BLaER1 treated with 17β-estradiol and CSF1 and Interleukin-3, amounts not matched to agents 10 nM and 100 nM (cell line): ENCODE data around the gene URAD.
"Not testable (repeated sequence)": the region's sequence is repeated elsewhere in the genome, so short reads cannot be mapped to it uniquely, and the experiment has no call there.

ENCODE experiments used
- H3K27ac ChIP-seq, 11 experiments: shearing (Covaris generic); formaldehyde crosslinking; 2 replicates each; pipeline ENCODE4 v1.8.1; 2022
- H3K27me3 ChIP-seq, 11 experiments: shearing (Covaris generic); formaldehyde crosslinking; 2 replicates each; pipeline ENCODE4 v1.8.1; 2022
- H3K36me3 ChIP-seq, 11 experiments: shearing (Covaris generic); formaldehyde crosslinking; 2 replicates each; pipeline ENCODE4 v1.8.1; 2022
- H3K4me1 ChIP-seq, 10 experiments: shearing (Covaris generic); formaldehyde crosslinking; 2 replicates each; pipeline ENCODE4 v1.8.1; 2022
- H3K4me2 ChIP-seq, 11 experiments: shearing (Covaris generic); formaldehyde crosslinking; 2 replicates each; pipeline ENCODE4 v1.8.1; 2022
- H3K4me3 ChIP-seq, 10 experiments: shearing (Covaris generic); formaldehyde crosslinking; 2 replicates each; pipeline ENCODE4 v1.8.1; 2022
- H3K9ac ChIP-seq, 11 experiments: shearing (Covaris generic); formaldehyde crosslinking; 2 replicates each; pipeline ENCODE4 v1.8.1; 2022
- H3K9me3 ChIP-seq, 11 experiments: shearing (Covaris generic); formaldehyde crosslinking; replicated peaks in 1 of 11; 2 replicates each; pipeline ENCODE4 v1.8.1; 2022
- H4K20me1 ChIP-seq, 11 experiments: shearing (Covaris generic); formaldehyde crosslinking; 2 replicates each; pipeline ENCODE4 v1.8.1; 2022
- Cebpa-rat ChIP-seq, 11 experiments: shearing (Covaris generic); IDR thresholded peaks; 2 replicates each; pipeline ENCODE4 v1.8.1; 2022

Gene URAD

GRCh38 chr13:27965740-27966640 is 22.5 kb downstream of the URAD start:
- no peak overlapping the region for H3K4me3 ChIP-seq

DNA sequence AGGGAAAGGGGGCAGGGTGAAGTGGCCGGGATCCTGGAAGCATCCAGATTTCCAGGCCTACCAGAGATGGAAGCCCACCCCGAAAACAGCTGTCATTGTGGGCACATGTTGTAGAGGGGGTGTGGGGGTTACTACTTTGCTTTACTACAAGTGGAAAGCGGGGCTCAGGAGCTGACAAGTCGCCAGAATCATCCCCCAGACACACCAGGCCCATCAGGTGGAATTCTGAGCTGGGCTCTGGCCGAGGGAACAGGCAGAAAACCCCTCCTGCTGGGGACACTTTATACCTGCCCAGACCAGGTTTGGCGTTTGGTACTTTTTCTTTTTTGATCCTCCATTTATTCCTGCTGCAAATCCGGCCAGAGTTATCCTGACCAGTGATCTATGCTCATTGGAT is 23.2 kb downstream of the URAD start:
- Histone ChIP-seq H4K20me1 (peaks cover 0 to 91% (median 54%) of the 10 kb centered on the region in 11 experiments; a peak in 17 of 22 replicates), H3K4me2 (no peak overlapping the region), H3K9me3 (peaks cover 0 to 28% (median 11%) of the 10 kb centered on the region in 11 experiments; a peak in 10 of 22 replicates), H3K27ac (no peak overlapping the region), H3K4me3 (no peak overlapping the region), H3K4me1 (peaks cover 7 to 34% (median 12%) of the 10 kb centered on the region in 10 experiments; a peak in 10 of 20 replicates), H3K9ac (no peak overlapping the region), H3K36me3 (no peaks in the 10 kb centered on the region), H3K27me3 (peaks cover 100% of the 10 kb centered on the region in 11 experiments)
- no peak for TF ChIP-seq Cebpa-rat (IDR thresholded peaks at IDR 0.05)

More at GRCh38 chr13:27965740-27966640, 22.5 kb downstream of the URAD start:
- Histone ChIP-seq H3K27me3 (peaks cover 100% of the 10 kb centered on the region in 11 experiments), H3K4me1 (peaks cover 1 to 27% (median 5%) of the 10 kb centered on the region in 10 experiments; a peak in 9 of 20 replicates), H3K9ac (no peak overlapping the region), H4K20me1 (peaks cover 0 to 91% (median 48%) of the 10 kb centered on the region in 11 experiments; a peak in 17 of 22 replicates), H3K9me3 (peaks cover 0 to 31% (median 11%) of the 10 kb centered on the region in 11 experiments; a peak in 10 of 22 replicates), H3K4me2 (0 out of 22 replicates have a peak overlapping the region, but pooled peaks of 1 of the 11 experiments have one; percentile 34), H3K27ac (no peak overlapping the region), H3K36me3 (no peaks in the 10 kb centered on the region)
- TF ChIP-seq Cebpa-rat (IDR thresholded peaks at IDR 0.05), result no peak

DNA sequence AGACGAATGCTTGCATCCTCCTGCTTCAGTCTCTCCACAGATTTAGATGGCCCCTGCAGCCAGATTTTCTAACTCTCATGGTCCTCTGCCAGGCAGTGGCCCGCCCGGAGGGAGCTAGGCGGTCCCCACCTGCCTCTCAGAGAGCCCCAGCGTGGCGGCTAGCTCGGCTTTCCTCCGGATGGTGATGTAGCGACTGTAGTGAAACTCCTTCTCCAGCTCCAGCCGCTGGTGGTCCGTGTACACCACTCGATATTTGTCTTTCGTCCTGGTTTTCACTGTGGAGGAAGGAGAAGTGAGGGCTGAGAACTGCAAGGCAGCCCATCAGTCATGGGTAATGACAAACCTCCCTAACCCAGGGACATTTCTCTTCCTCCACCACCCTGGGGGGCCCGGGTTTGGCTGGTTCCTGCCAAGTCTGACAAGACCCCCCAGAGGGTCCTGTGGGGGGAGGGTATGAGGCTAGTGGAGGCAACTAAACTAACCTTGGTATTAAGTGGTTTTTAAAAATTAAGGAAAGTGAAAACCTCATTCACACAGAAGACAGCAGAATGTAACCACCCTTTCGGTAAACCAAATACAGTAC is 23.7 kb downstream of the URAD start:
- Histone ChIP-seq H3K27ac (no peak overlapping the region), H3K27me3 (peaks cover 100% of the 10 kb centered on the region in 11 experiments), H4K20me1 (peaks cover 0 to 92% (median 57%) of the 10 kb centered on the region in 11 experiments; a peak in 17 of 22 replicates), H3K4me3 (no peak overlapping the region), H3K4me2 (no peak overlapping the region), H3K9me3 (peaks cover 0 to 27% (median 11%) of the 10 kb centered on the region in 11 experiments; a peak in 10 of 22 replicates), H3K9ac (no peak overlapping the region), H3K36me3 (no peaks in the 10 kb centered on the region), H3K4me1 (peaks cover 7 to 35% (median 13%) of the 10 kb centered on the region in 10 experiments; a peak in 10 of 20 replicates)
- no peak for TF ChIP-seq Cebpa-rat (IDR thresholded peaks at IDR 0.05)

DNA sequence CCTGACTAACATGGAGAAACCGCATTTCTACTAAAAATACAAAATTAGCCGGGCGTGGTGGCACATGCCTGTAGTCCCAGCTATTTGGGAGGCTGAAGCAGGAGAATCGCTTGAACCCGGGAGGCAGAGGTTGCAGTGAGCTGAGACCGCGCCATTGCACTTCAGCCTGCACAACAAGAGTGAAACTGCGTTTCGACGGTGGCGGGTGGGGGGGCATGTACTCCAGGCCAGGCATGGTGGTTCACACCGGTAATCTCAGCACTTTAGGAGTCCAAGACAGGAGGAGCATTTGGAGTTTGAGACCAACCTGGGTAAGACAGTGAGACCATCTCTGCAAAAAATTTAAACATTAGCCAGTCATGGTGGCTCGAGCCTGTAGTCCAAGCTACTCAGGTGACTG is 24.3 kb downstream of the URAD start:
- peaks cover 100% of the 10 kb centered on the region in 11 experiments for H3K27me3 ChIP-seq
- not testable (repeated sequence) for H3K4me3 ChIP-seq

GRCh38 chr13:27963491-27963890 is 25.0 kb downstream of the URAD start:
- no peak for TF ChIP-seq Cebpa-rat (IDR thresholded peaks at IDR 0.05)
- peaks cover 0 to 16% (median 4%) of the 10 kb centered on the region in 11 experiments; a peak in 10 of 22 replicates for H3K9me3 ChIP-seq
- H3K36me3 ChIP-seq, result no peaks in the 10 kb centered on the region
- no peak overlapping the region for H3K4me2 ChIP-seq
- H4K20me1 ChIP-seq, result peaks cover 0 to 82% (median 45%) of the 10 kb centered on the region in 11 experiments; a peak in 17 of 22 replicates
- no peak overlapping the region for H3K9ac ChIP-seq
- no peak overlapping the region for H3K27ac ChIP-seq
- peaks cover 7 to 30% (median 12%) of the 10 kb centered on the region in 10 experiments; a peak in 10 of 20 replicates for H3K4me1 ChIP-seq
- H3K27me3 ChIP-seq, result peaks cover 100% of the 10 kb centered on the region in 11 experiments
- no peak overlapping the region for H3K4me3 ChIP-seq

More for the DNA sequence above, 24.3 kb downstream of the URAD start:
- peaks cover 0 to 89% (median 52%) of the 10 kb centered on the region in 11 experiments; a peak in 17 of 22 replicates for H4K20me1 ChIP-seq
- H3K36me3 ChIP-seq, H3K27ac ChIP-seq, H3K9ac ChIP-seq, H3K4me2 ChIP-seq: not testable (repeated sequence)
- peaks cover 0 to 23% (median 10%) of the 10 kb centered on the region in 11 experiments; a peak in 10 of 22 replicates for H3K9me3 ChIP-seq
- peaks cover 7 to 35% (median 13%) of the 10 kb centered on the region in 10 experiments; a peak in 10 of 20 replicates for H3K4me1 ChIP-seq

GRCh38 chr13:27962982-27963381 is 25.5 kb downstream of the URAD start:
- no peak overlapping the region for H3K4me3 ChIP-seq
- peaks cover 7 to 25% (median 12%) of the 10 kb centered on the region in 10 experiments; a peak in 10 of 20 replicates for H3K4me1 ChIP-seq

DNA sequence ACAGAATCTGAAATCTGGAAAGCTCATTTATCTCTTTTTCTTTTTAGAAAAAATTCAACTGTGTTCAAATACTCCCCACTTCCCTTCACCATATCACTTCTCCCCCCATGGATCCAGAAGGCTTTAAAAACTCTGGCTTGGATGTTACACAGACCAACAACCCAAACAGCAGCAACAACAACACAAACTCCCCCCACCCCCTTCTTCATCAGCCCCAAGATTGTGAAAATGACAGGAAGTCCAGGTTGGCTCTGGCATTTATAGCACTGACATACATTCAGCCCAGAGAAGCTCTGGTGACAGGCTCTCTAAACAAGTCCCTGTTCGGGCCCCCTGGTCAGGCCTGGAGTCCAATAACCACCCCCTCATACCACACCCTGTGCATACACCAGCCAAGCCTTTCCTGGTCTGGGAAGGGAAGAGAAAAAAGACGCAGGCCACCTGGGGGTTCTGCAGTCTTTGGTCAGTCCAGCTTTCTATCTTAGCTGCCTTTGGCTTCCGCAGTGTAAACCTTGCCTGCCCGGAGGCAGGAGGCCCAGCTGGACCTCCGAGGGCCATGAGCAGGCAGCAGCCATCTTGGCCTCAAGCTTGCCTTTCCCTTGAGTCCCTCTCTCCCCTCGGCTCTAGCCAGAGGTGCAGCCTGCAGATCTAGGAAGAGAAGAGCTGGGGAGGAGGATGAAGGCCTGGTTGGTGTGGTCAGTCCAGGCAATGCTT is 26.2 kb downstream of the URAD start:
- Histone ChIP-seq H3K4me3 (no peak overlapping the region), H3K27me3 (peaks cover 100% of the 10 kb centered on the region in 11 experiments), H3K9ac (no peak overlapping the region), H3K36me3 (no peaks in the 10 kb centered on the region), H3K27ac (no peak overlapping the region), H3K9me3 (peaks cover 0 to 9% (median 0%) of the 10 kb centered on the region in 11 experiments; a peak in 3 of 22 replicates), H4K20me1 (peaks cover 0 to 70% (median 34%) of the 10 kb centered on the region in 11 experiments; a peak in 15 of 22 replicates), H3K4me2 (no peak overlapping the region), H3K4me1 (peaks cover 7 to 22% (median 11%) of the 10 kb centered on the region in 10 experiments; a peak in 10 of 20 replicates)
- TF ChIP-seq Cebpa-rat (IDR thresholded peaks at IDR 0.05), result no peak

More at GRCh38 chr13:27962982-27963381, 25.5 kb downstream of the URAD start:
- H3K36me3 ChIP-seq, result no peaks in the 10 kb centered on the region
- H3K27ac ChIP-seq, result no peak overlapping the region
- H3K4me2 ChIP-seq, result no peak overlapping the region
- no peak overlapping the region for H3K9ac ChIP-seq
- H4K20me1 ChIP-seq, result peaks cover 0 to 77% (median 40%) of the 10 kb centered on the region in 11 experiments; a peak in 17 of 22 replicates
- peaks cover 100% of the 10 kb centered on the region in 11 experiments for H3K27me3 ChIP-seq
- peaks cover 0 to 11% (median 0%) of the 10 kb centered on the region in 11 experiments; a peak in 4 of 22 replicates for H3K9me3 ChIP-seq
- no peak for TF ChIP-seq Cebpa-rat (IDR thresholded peaks at IDR 0.05)
